H1 (cell line): ENCODE results near the gene THADA. TPM values are rescaled to one million over a fixed set of nuclear protein-coding genes. Genes with fewer than 3 reads are reported as not detected.

Experiments
- ATF3 ChIP-seq: IDR thresholded peaks from 2 replicates; pipeline ENCODE4 v1.6.1; 2011; ENCODE audit warnings: low read depth, mild to moderate bottlenecking, low read length; ENCODE audit not compliant: insufficient read depth
- BCL11A ChIP-seq, 2 experiments: IDR thresholded peaks; one replicate each; pipeline ENCODE4 v1.6.1; 2011; ENCODE audit warnings: low read depth in 2 of 2, low read length in 2 of 2, mild to moderate bottlenecking in 2 of 2
- CHD2 ChIP-seq: IDR thresholded peaks from 2 replicates; pipeline ENCODE4 v1.6.1; 2012; ENCODE audit warnings: low read length, improper control_type of control experiment
- EGR1 ChIP-seq: IDR thresholded peaks from 2 replicates; pipeline ENCODE4 v1.6.1; 2011; ENCODE audit warnings: low read depth, low read length, borderline replicate concordance
- JUND ChIP-seq: IDR thresholded peaks from 2 replicates; pipeline ENCODE4 v1.6.1; 2011; ENCODE audit warnings: mild to moderate bottlenecking, improper control_type of control experiment, low read length
- KDM1A ChIP-seq: fragments of 200-600, 300-600 bp; sonication (generic); IDR thresholded peaks from 2 replicates; pipeline ENCODE4 v1.7.1; 2016; ENCODE audit warnings: mild to moderate bottlenecking, low read length, borderline replicate concordance
- MAX ChIP-seq: IDR thresholded peaks from 2 replicates; pipeline ENCODE4 v1.6.1; 2012; ENCODE audit warnings: inconsistent platforms
- POLR2A ChIP-seq, 2 experiments: IDR thresholded peaks; 1 replicate in 1 of 2; 2 replicates in 1 of 2; pipeline ENCODE4 v1.6.1; 2011; ENCODE audit warnings: low read depth in 2 of 2, low read length in 2 of 2, mild to moderate bottlenecking in 2 of 2; ENCODE audit errors: control extremely low read depth in 1 of 2
- RXRA ChIP-seq: IDR thresholded peaks from 2 replicates; pipeline ENCODE4 v1.6.1; 2011; ENCODE audit warnings: low read depth, mild to moderate bottlenecking, low read length, moderate library complexity; ENCODE audit not compliant: insufficient read depth
- polyA plus RNA-seq, 7 experiments: library from polyadenylated mRNA; depleted of rRNA in 3 of 7; stranded (reverse) in 5 of 7; unstranded in 2 of 7; fragments of >200 nt in 5 of 7; fragments of 200-250 nt in 2 of 7; gene quantifications; 1 replicate in 5 of 7; 2 replicates in 1 of 7; 4 replicates in 1 of 7; pipeline versions ENCODE4 v1.2.1 to v1.2.3, GENCODE V29; 2011 to 2013; ENCODE audit warnings: missing spikeins in 2 of 7, mixed read lengths in 2 of 7
- total RNA-seq: library from RNA; stranded (reverse); fragmentation: NEBNext Ultra II Directional; extraction: Animal tissue kit (Norgen Biotek cat#: 25700); gene quantifications from 2 replicates; pipeline ENCODE4 v1.2.1, GENCODE V29; 2021

THADA gene
- total and polyA plus RNA-seq, 2 of the 8 experiments (the other 6 are each of a cell fraction or from before 2014, with no cell fraction given) = 22.4 to 26.8 TPM

DNA sequence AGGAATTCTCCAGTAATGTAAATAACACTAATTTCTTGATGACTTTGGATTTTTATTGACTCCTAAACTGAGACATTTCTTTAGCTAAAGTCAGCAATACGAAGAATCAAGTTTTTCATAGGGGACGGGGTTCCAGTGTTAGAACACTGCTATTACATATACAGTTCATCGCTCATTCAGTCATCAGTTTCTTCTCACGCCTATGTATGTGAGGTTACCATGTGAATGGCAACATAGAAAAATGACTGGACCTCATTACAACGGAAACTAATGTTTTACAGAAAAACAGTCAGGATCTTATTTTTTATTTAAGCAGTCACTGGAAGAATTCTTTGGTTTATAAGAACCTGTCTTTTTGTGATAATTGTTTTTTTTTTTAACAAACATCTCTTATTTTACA, 56.4 kb downstream of the THADA start (continued):
- TF ChIP-seq CHD2 (no peak), EGR1 (no peak), POLR2A (IDR thresholded peaks at IDR 0.05; ENCODE audit: control extremely low read depth in 1 of 2, low read depth in 2 of 2, low read length in 2 of 2) (no peak), KDM1A (no peak), MAX (no peak), RXRA (no peak), BCL11A (IDR thresholded peaks at IDR 0.05; ENCODE audit: low read depth in 2 of 2, low read length in 2 of 2) (no peak), JUND (no peak), ATF3 (no peak)
